Sigmoid colon (tissue), 7 donors: ENCODE data around the gene PDE2A. TPM values are rescaled to one million over a fixed set of nuclear protein-coding genes. Genes with fewer than 3 reads are reported as not detected.

Experiments used
- DNase-seq: peaks from one replicate; pipeline ENCODE4 v3.0.0-alpha.2; 2019
- H3K27ac ChIP-seq, 4 donors: fragments of 200-600 bp; sonication (generic); one replicate each; pipeline ENCODE4 v1.5.1; 2016 to 2019; ENCODE audit warnings: mild to moderate bottlenecking in 1 of 4
- H3K27me3 ChIP-seq, 3 donors: fragments of 200-600 bp; sonication (generic); one replicate each; pipeline ENCODE4 v1.5.1; 2019; ENCODE audit warnings: mild to moderate bottlenecking in 1 of 3
- H3K36me3 ChIP-seq, 4 donors: fragments of 200-600 bp; sonication (generic); one replicate each; pipeline ENCODE4 v1.5.1; 2016 to 2019
- H3K4me1 ChIP-seq, 4 donors: fragments of 200-600 bp; sonication (generic); one replicate each; pipeline ENCODE4 v1.5.1; 2017 to 2019
- H3K4me3 ChIP-seq, 4 donors: fragments of 200-600 bp; sonication (generic); one replicate each; pipeline ENCODE4 v1.5.1; 2017 to 2019; ENCODE audit warnings: mild to moderate bottlenecking in 2 of 4, moderate library complexity in 1 of 4
- H3K9me3 ChIP-seq, 4 donors: fragments of 200-600 bp in 3 of 4; sonication (generic) in 3 of 4; one replicate each; pipeline versions ENCODE4 v1.5.1 to v1.6.1; 2013 to 2019
- CTCF ChIP-seq, 4 experiments: fragments of 450-650 bp in 3 of 4; fragments of 200-600 bp in 1 of 4; IDR thresholded peaks; one replicate each; pipeline ENCODE4 v1.5.1; 2016 to 2019; ENCODE audit warnings: antibody characterized with exemption in 4 of 4, mild to moderate bottlenecking in 3 of 4, moderate library complexity in 2 of 4
- EP300 ChIP-seq, 4 donors: sonication (generic); formaldehyde crosslinking; IDR thresholded peaks; one replicate each; pipeline ENCODE4 v1.6.1; 2017; ENCODE audit warnings: antibody characterized with exemption in 4 of 4
- POLR2A ChIP-seq, 2 donors: fragments of 450-650 bp; IDR thresholded peaks; one replicate each; pipeline ENCODE4 v1.6.1; 2016; ENCODE audit warnings: antibody characterized with exemption in 2 of 2, mild to moderate bottlenecking in 2 of 2, moderate library complexity in 2 of 2
- POLR2AphosphoS5 ChIP-seq, 4 donors: sonication (generic); formaldehyde crosslinking; IDR thresholded peaks; one replicate each; pipeline ENCODE4 v1.6.1; 2017; ENCODE audit warnings: antibody characterized with exemption in 4 of 4
- WGBS, 2 donors: extraction: QIAGEN DNeasy Blood & Tissue Kit; methylation state at CpG; one replicate each; pipeline ENCODE4 v1.1.7; 2013; 5-methylcytosine and 5-hydroxymethylcytosine counted together
- intact Hi-C: fragments of 100-400 bp; cut with DNase I; formaldehyde crosslinking; loops from one replicate; pipeline ENCODE4 v1.15.1; 2023
- polyA plus RNA-seq, 3 donors: library from polyadenylated mRNA; stranded (reverse); fragments of 200-250 nt; gene quantifications; one replicate each; pipeline ENCODE4 v1.2.3, GENCODE V29; 2013
- total RNA-seq, 4 donors: library from RNA; depleted of rRNA; stranded (reverse); fragments of >200 nt; gene quantifications; one replicate each; pipeline ENCODE4 v1.1.0, GENCODE V29; 2016
- donor health status: healthy with polysubstance abuse.
- donor health status: Bipolar disorder and iron deficiency.
- donor health status: healthy.

The PDE2A gene
- total and polyA plus RNA-seq, 7 donors = 1.8 to 75.1 (median 48.9) TPM

- peaks cover 0 to 27% (median 19%) of the 10 kb centered on the region in 4 donors for H3K4me1 ChIP-seq
- no peak for DNase-seq
- H3K36me3 ChIP-seq = peaks cover 24 to 79% (median 45%) of the 10 kb centered on the region in 4 donors
- TF ChIP-seq CTCF (IDR thresholded peaks at IDR 0.05) (no peak), EP300 (IDR thresholded peaks at IDR 0.05) (no peak), POLR2A (IDR thresholded peaks at IDR 0.05) (no peak), POLR2AphosphoS5 (IDR thresholded peaks at IDR 0.05) (no peak)
- WGBS, 2 donors = 83 to 84% methylated on average over 13 of the region's 13 CpGs
- peak overlapping the region in 3 of 4 donors; percentile 35 to 56 (median 50) for H3K27ac ChIP-seq
- intact Hi-C loops = no loop called here
- H3K27me3 ChIP-seq = no peaks in the 10 kb centered on the region
- no peak overlapping the region for H3K4me3 ChIP-seq
- H3K9me3 ChIP-seq = no peaks in the 10 kb centered on the region
Observed at GRCh38 chr11:72704028-72704782, 30.0 kb upstream of the PDE2A start.

- peak; percentile 84 for DNase-seq
- Histone ChIP-seq H3K9me3 (no peaks in the 10 kb centered on the region), H3K27ac (peak overlapping the region; percentile 31 to 56 (median 48)), H3K36me3 (peaks cover 21 to 79% (median 48%) of the 10 kb centered on the region in 4 donors), H3K4me1 (peaks cover 0 to 27% (median 19%) of the 10 kb centered on the region in 4 donors), H3K4me3 (no peak overlapping the region), H3K27me3 (no peaks in the 10 kb centered on the region)
- TF ChIP-seq CTCF (IDR thresholded peaks at IDR 0.05) (no peak), EP300 (IDR thresholded peaks at IDR 0.05) (no peak), POLR2AphosphoS5 (IDR thresholded peaks at IDR 0.05) (no peak), POLR2A (IDR thresholded peaks at IDR 0.05) (no peak)
- intact Hi-C loops = no loop called here
- 74% methylated on average over 11 of the region's 11 CpGs for WGBS, 2 donors
Observed at GRCh38 chr11:72703267-72704008, 29.2 kb upstream of the PDE2A start.

GRCh38 chr11:72702577-72703241 is 28.5 kb upstream of the PDE2A start:
- Histone ChIP-seq H3K36me3 (peaks cover 17 to 79% (median 47%) of the 10 kb centered on the region in 4 donors), H3K9me3 (no peaks in the 10 kb centered on the region), H3K27ac (peak overlapping the region in 3 of 4 donors; percentile 31 to 56 (median 50)), H3K4me3 (peak overlapping the region in 1 of 4 donors; percentile 8), H3K27me3 (no peaks in the 10 kb centered on the region), H3K4me1 (peaks cover 0 to 27% (median 19%) of the 10 kb centered on the region in 4 donors)
- DNase-seq = no peak
- WGBS, 2 donors = 86 to 87% methylated on average over 15 of the region's 15 CpGs
- TF ChIP-seq EP300 (IDR thresholded peaks at IDR 0.05) = no peak
- no peak for TF ChIP-seq POLR2AphosphoS5 (IDR thresholded peaks at IDR 0.05)
- intact Hi-C loops = no loop called here

- Histone ChIP-seq H3K36me3 (peaks cover 11 to 79% (median 47%) of the 10 kb centered on the region in 4 donors), H3K4me1 (peaks cover 0 to 24% (median 19%) of the 10 kb centered on the region in 4 donors), H3K27ac (peak overlapping the region in 1 of 4 donors; percentile 56), H3K27me3 (no peaks in the 10 kb centered on the region), H3K9me3 (no peaks in the 10 kb centered on the region), H3K4me3 (no peak overlapping the region)
- WGBS, 2 donors = 81 to 83% methylated on average over 7 of the region's 7 CpGs
- no peak for DNase-seq
- intact Hi-C loops = no loop called here
- TF ChIP-seq POLR2A (IDR thresholded peaks at IDR 0.05) (no peak), POLR2AphosphoS5 (IDR thresholded peaks at IDR 0.05) (no peak), CTCF (IDR thresholded peaks at IDR 0.05) (no peak), EP300 (IDR thresholded peaks at IDR 0.05) (no peak)
Observed at GRCh38 chr11:72702096-72702495, 27.9 kb upstream of the PDE2A start.
